Measurements from ENCODE around the gene EPHB1. TPM values are rescaled to one million over a fixed set of nuclear protein-coding genes. Genes with fewer than 3 reads are reported as not detected.
"Not testable (repeated sequence)": the region's sequence is repeated elsewhere in the genome, so short reads cannot be mapped to it uniquely, and the experiment has no call there.

The EPHB1 gene
- total RNA-seq, 1 donor from 2014 or later: 8.1 TPM

GRCh38 chr3:135106445-135106844, 311.4 kb downstream of the EPHB1 start:
- intact Hi-C loops (cut with micrococcal nuclease): loop anchor here (1.0 kb wide), 1 partner anchor 19 kb away; no protein-coding TSS in a partner anchor

GRCh38 chr3:135107043-135107442, 312.0 kb downstream of the EPHB1 start:
- intact Hi-C loops (cut with micrococcal nuclease): no loop called here

GRCh38 chr3:135109681-135110080, 314.6 kb downstream of the EPHB1 start:
- intact Hi-C loops (cut with micrococcal nuclease): no loop called here

- intact Hi-C loops (cut with micrococcal nuclease): not testable (repeated sequence)
Observed at GRCh38 chr3:135114551-135114950, 319.5 kb downstream of the EPHB1 start.

GRCh38 chr3:135117977-135118376, 322.9 kb downstream of the EPHB1 start:
- intact Hi-C loops (cut with micrococcal nuclease): no loop called here

GRCh38 chr3:135118792-135119191, 323.7 kb downstream of the EPHB1 start:
- intact Hi-C loops (cut with micrococcal nuclease): no loop called here

GRCh38 chr3:135125171-135125801, 330.2 kb downstream of the EPHB1 start:
- intact Hi-C loops (cut with micrococcal nuclease): loop anchor here (1.0 kb wide), 1 partner anchor 19 kb away; no protein-coding TSS in a partner anchor

GRCh38 chr3:135127946-135128470, 332.9 kb downstream of the EPHB1 start:
- intact Hi-C loops (cut with micrococcal nuclease): no loop called here

GRCh38 chr3:135128818-135129217, 333.8 kb downstream of the EPHB1 start:
- intact Hi-C loops (cut with micrococcal nuclease): no loop called here

- intact Hi-C loops (cut with micrococcal nuclease): no loop called here
Observed at GRCh38 chr3:135131290-135131689, 336.2 kb downstream of the EPHB1 start.

- intact Hi-C loops (cut with micrococcal nuclease): no loop called here
Observed at GRCh38 chr3:135133905-135134683, 339.0 kb downstream of the EPHB1 start.

- intact Hi-C loops (cut with micrococcal nuclease): no loop called here
Observed at GRCh38 chr3:135134684-135135075, 339.6 kb downstream of the EPHB1 start.

- intact Hi-C loops (cut with micrococcal nuclease): no loop called here
Observed at GRCh38 chr3:135135445-135135844, 340.4 kb downstream of the EPHB1 start.

- intact Hi-C loops (cut with micrococcal nuclease): loop anchor here (2.0 kb wide), 1 partner anchor 342 kb away; the partner anchor contains the start of gene EPHB1
Observed at GRCh38 chr3:135136361-135137100, 341.5 kb downstream of the EPHB1 start.

GRCh38 chr3:135137296-135137695, 342.2 kb downstream of the EPHB1 start:
- intact Hi-C loops (cut with micrococcal nuclease): loop anchor here (2.0 kb wide), 1 partner anchor 342 kb away; the partner anchor contains the start of gene EPHB1

- intact Hi-C loops (cut with micrococcal nuclease): no loop called here
Observed at GRCh38 chr3:135138776-135139175, 343.7 kb downstream of the EPHB1 start.

- intact Hi-C loops (cut with micrococcal nuclease): no loop called here
Observed at GRCh38 chr3:135140591-135140990, 345.5 kb downstream of the EPHB1 start.

GRCh38 chr3:135141160-135141559, 346.1 kb downstream of the EPHB1 start:
- intact Hi-C loops (cut with micrococcal nuclease): no loop called here

GRCh38 chr3:135141672-135142071, 346.6 kb downstream of the EPHB1 start:
- intact Hi-C loops (cut with micrococcal nuclease): no loop called here

GRCh38 chr3:135142530-135142929, 347.5 kb downstream of the EPHB1 start:
- intact Hi-C loops (cut with micrococcal nuclease): no loop called here

- intact Hi-C loops (cut with micrococcal nuclease): no loop called here
Observed at GRCh38 chr3:135143474-135143873, 348.4 kb downstream of the EPHB1 start.

GRCh38 chr3:135145581-135145980, 350.5 kb downstream of the EPHB1 start:
- intact Hi-C loops (cut with micrococcal nuclease): no loop called here

All from T-helper 1 cell treated with Interleukin-12 subunit alpha and Interleukin-12 subunit beta and Interleukin-4 antibody, amounts not matched to agents 30 ng/mL and 1 ng/mL, for 36 hours (primary cell).